Large intestine (tissue), 3 donors: ENCODE data around the gene NSMCE4A. TPM values are rescaled to one million over a fixed set of nuclear protein-coding genes. Genes with fewer than 3 reads are reported as not detected.
"Not testable (repeated sequence)": the region's sequence is repeated elsewhere in the genome, so short reads cannot be mapped to it uniquely, and the experiment has no call there.

Experiments used
- DNase-seq, 2 donors: peaks; one replicate each; pipeline versions ENCODE4 v3.0.0 to v3.0.0-alpha.2; 2013
- H3K27ac ChIP-seq: one replicate; pipeline ENCODE4 v1.5.1; 2013; ENCODE audit warnings: low read length
- H3K27me3 ChIP-seq: 2 replicates; pipeline ENCODE4 v1.6.1; 2013; ENCODE audit warnings: low read length; ENCODE audit not compliant: control insufficient read depth, insufficient read depth
- H3K36me3 ChIP-seq: 2 replicates; pipeline ENCODE4 v1.6.1; 2013; ENCODE audit warnings: low read length; ENCODE audit not compliant: control insufficient read depth, insufficient read depth
- H3K4me1 ChIP-seq: one replicate; pipeline ENCODE4 v1.6.1; 2013; ENCODE audit warnings: low read length; ENCODE audit not compliant: control insufficient read depth, insufficient read depth
- H3K4me3 ChIP-seq: one replicate; pipeline ENCODE4 v1.5.1; 2013; ENCODE audit warnings: low read length
- H3K9me3 ChIP-seq: one replicate; pipeline ENCODE4 v1.6.1; 2013; ENCODE audit warnings: mild to moderate bottlenecking, low read depth, low read length, moderate library complexity; ENCODE audit not compliant: control insufficient read depth
- WGBS: methylation state at CpG from one replicate; pipeline ENCODE4 v1.1.5; 2013; ENCODE audit warnings: low lambda C conversion rate; ENCODE audit not compliant: insufficient coverage; 5-methylcytosine and 5-hydroxymethylcytosine counted together
- polyA plus RNA-seq: library from polyadenylated mRNA; unstranded; fragments of 120-200 nt; gene quantifications from one replicate; pipeline ENCODE4 v1.2.1, GENCODE V29; 2013

Gene NSMCE4A
- polyA plus RNA-seq, 1 donor, result 77.2 TPM

- not testable (repeated sequence) for H3K36me3 ChIP-seq, H3K27me3 ChIP-seq, H3K9me3 ChIP-seq, DNase-seq, H3K4me3 ChIP-seq
- Histone ChIP-seq H3K4me1 (peaks cover 30% of the 10 kb centered on the region), H3K27ac (peak overlapping the region; percentile 99)
- 100% methylated on average over 1 of the region's 4 CpGs for WGBS
Measured at GRCh38 chr10:122017926-122018325, 42.9 kb upstream of the NSMCE4A start.

GRCh38 chr10:122014652-122015248, 39.7 kb upstream of the NSMCE4A start:
- Histone ChIP-seq H3K4me1 (peaks cover 30% of the 10 kb centered on the region), H3K27me3 (no peaks in the 10 kb centered on the region), H3K9me3 (no peaks in the 10 kb centered on the region), H3K36me3 (no peaks in the 10 kb centered on the region), H3K4me3 (no peak overlapping the region), H3K27ac (peak overlapping the region; percentile 75)
- peak; percentile 64 to 88 for DNase-seq
- 0% methylated on average over 1 of the region's 3 CpGs for WGBS

- WGBS, result 8% methylated on average over 2 of the region's 8 CpGs
- DNase-seq, result peak; percentile 75 to 81
- Histone ChIP-seq H3K27me3 (no peaks in the 10 kb centered on the region), H3K36me3 (no peaks in the 10 kb centered on the region), H3K4me3 (no peak overlapping the region), H3K4me1 (peaks cover 27% of the 10 kb centered on the region), H3K9me3 (no peaks in the 10 kb centered on the region), H3K27ac (peak overlapping the region; percentile 61)
Measured at GRCh38 chr10:122013311-122013780, 38.3 kb upstream of the NSMCE4A start.

GRCh38 chr10:122012731-122013130, 37.7 kb upstream of the NSMCE4A start:
- Histone ChIP-seq H3K4me1 (peaks cover 26% of the 10 kb centered on the region), H3K9me3 (no peaks in the 10 kb centered on the region), H3K36me3 (no peaks in the 10 kb centered on the region), H3K4me3 (no peak overlapping the region), H3K27ac (peak overlapping the region; percentile 61), H3K27me3 (no peaks in the 10 kb centered on the region)
- no CpG with 5 or more reads among the region's 5 CpGs for WGBS
- no peak for DNase-seq

GRCh38 chr10:122010405-122011050, 35.5 kb upstream of the NSMCE4A start:
- Histone ChIP-seq H3K27me3 (no peaks in the 10 kb centered on the region), H3K4me3 (no peak overlapping the region), H3K9me3 (no peaks in the 10 kb centered on the region), H3K4me1 (peaks cover 20% of the 10 kb centered on the region), H3K36me3 (no peaks in the 10 kb centered on the region), H3K27ac (no peak overlapping the region)
- WGBS, result no CpG with 5 or more reads among the region's 4 CpGs
- no peak for DNase-seq

- Histone ChIP-seq H3K4me1 (no peaks in the 10 kb centered on the region), H3K27me3 (no peaks in the 10 kb centered on the region), H3K27ac (no peak overlapping the region), H3K9me3 (peaks cover under 1% of the 10 kb centered on the region), H3K36me3 (no peaks in the 10 kb centered on the region), H3K4me3 (no peak overlapping the region)
- WGBS, result 0% methylated on average over 3 of the region's 3 CpGs
- DNase-seq, result peak; percentile 37 to 65
Measured at GRCh38 chr10:122007415-122007814, 32.4 kb upstream of the NSMCE4A start.

- Histone ChIP-seq H3K36me3 (no peaks in the 10 kb centered on the region), H3K4me3 (no peak overlapping the region), H3K27me3 (no peaks in the 10 kb centered on the region), H3K9me3 (peaks cover 10% of the 10 kb centered on the region), H3K27ac (no peak overlapping the region), H3K4me1 (no peaks in the 10 kb centered on the region)
- DNase-seq, result no peak
- WGBS, result no CpG with 5 or more reads among the region's 1 CpG
Measured at GRCh38 chr10:122001698-122002097, 26.7 kb upstream of the NSMCE4A start.

GRCh38 chr10:121999301-121999700, 24.3 kb upstream of the NSMCE4A start:
- H3K27me3 ChIP-seq, result no peaks in the 10 kb centered on the region
- 100% methylated on average over 1 of the region's 4 CpGs for WGBS
- no peak for DNase-seq
- peaks cover 13% of the 10 kb centered on the region for H3K4me1 ChIP-seq
- H3K4me3 ChIP-seq, result no peak overlapping the region
- H3K9me3 ChIP-seq, result peaks cover 10% of the 10 kb centered on the region
- H3K36me3 ChIP-seq, result no peaks in the 10 kb centered on the region
- H3K27ac ChIP-seq, result no peak overlapping the region

GRCh38 chr10:121998462-121998861, 23.4 kb upstream of the NSMCE4A start:
- peaks cover 17% of the 10 kb centered on the region for H3K4me1 ChIP-seq
- no peaks in the 10 kb centered on the region for H3K27me3 ChIP-seq
- H3K27ac ChIP-seq, result no peak overlapping the region
- no peak for DNase-seq
- no peaks in the 10 kb centered on the region for H3K36me3 ChIP-seq
- H3K4me3 ChIP-seq, result no peak overlapping the region
- 100% methylated on average over 1 of the region's 6 CpGs for WGBS
- peaks cover 10% of the 10 kb centered on the region for H3K9me3 ChIP-seq

GRCh38 chr10:121994429-121994941, 19.5 kb upstream of the NSMCE4A start:
- H3K4me3 ChIP-seq, result no peak overlapping the region
- DNase-seq, result peak; percentile 48 to 81
- 17% methylated on average over 1 of the region's 10 CpGs for WGBS

More at GRCh38 chr10:121994429-121994941, 19.5 kb upstream of the NSMCE4A start:
- Histone ChIP-seq H3K36me3 (no peaks in the 10 kb centered on the region), H3K9me3 (no peaks in the 10 kb centered on the region), H3K27ac (peak overlapping the region; percentile 66), H3K4me1 (peaks cover 25% of the 10 kb centered on the region), H3K27me3 (no peaks in the 10 kb centered on the region)
